Caco-2 (cell line): Measurements from ENCODE around the gene CPNE1. TPM values are rescaled to one million over a fixed set of nuclear protein-coding genes. Genes with fewer than 3 reads are reported as not detected.

Source experiments
- BruUV-seq: library from RNA; stranded (reverse); fragments of 400-500 nt; replicated peaks from 2 replicates; lab custom pipeline; 2021; lab: Mats Ljungman, UMichigan
- CTCF ChIA-PET: fragments of 300-600 bp; sonication (Branson Sonifier 250); formaldehyde crosslinking; loops from one replicate; lab custom pipeline; 2022; ENCODE audit warnings: antibody characterized with exemption; lab: Charles Lee
- POLR2A ChIA-PET: fragments of 300-600 bp; sonication (Branson Sonifier 250); formaldehyde crosslinking; loops from one replicate; lab custom pipeline; 2022; ENCODE audit warnings: antibody characterized with exemption; lab: Charles Lee
- DNase-seq, 2 experiments: peaks; one replicate each; pipeline versions ENCODE4 v3.0.0 to v3.0.0-alpha.2; 2020 to 2022
- H3K27me3 ChIP-seq: replicated peaks from 2 replicates; pipeline ENCODE4 v1.6.0; 2011; ENCODE audit warnings: low read length; ENCODE audit not compliant: control insufficient read depth, insufficient read depth
- H3K36me3 ChIP-seq: 2 replicates; pipeline ENCODE4 v1.5.1; 2011; ENCODE audit warnings: low read length; ENCODE audit not compliant: control insufficient read depth, insufficient read depth
- H3K4me1 ChIP-seq: fragments of 250-450 bp; sonication (Bioruptor Pico); 2 replicates; pipeline ENCODE4 v1.5.1; 2020; ENCODE audit warnings: mild to moderate bottlenecking
- H3K4me3 ChIP-seq: 2 replicates; pipeline ENCODE4 v1.5.1; 2011; ENCODE audit warnings: low read depth, mild to moderate bottlenecking, control low read depth, low read length
- H3K9me3 ChIP-seq: fragments of 250-450 bp; sonication (Bioruptor Pico); 2 replicates; pipeline ENCODE4 v1.5.1; 2020; ENCODE audit warnings: mild to moderate bottlenecking, moderate library complexity
- H3K27ac Mint-ChIP-seq: one replicate; pipeline ENCODE4 v1.8.0; 2022; ENCODE audit warnings: mixed read lengths; ENCODE audit not compliant: unreplicated experiment
- H3K27me3 Mint-ChIP-seq: one replicate; pipeline ENCODE4 v1.8.0; 2022; ENCODE audit warnings: mixed read lengths; ENCODE audit not compliant: insufficient read depth, unreplicated experiment
- H3K36me3 Mint-ChIP-seq: one replicate; pipeline ENCODE4 v1.8.0; 2022; ENCODE audit warnings: mild to moderate bottlenecking, mixed read lengths; ENCODE audit not compliant: insufficient read depth, unreplicated experiment
- H3K4me1 Mint-ChIP-seq: one replicate; pipeline ENCODE4 v1.8.0; 2022; ENCODE audit warnings: low read depth, mixed read lengths; ENCODE audit not compliant: unreplicated experiment
- H3K4me3 Mint-ChIP-seq: one replicate; pipeline ENCODE4 v1.8.0; 2022; ENCODE audit warnings: mild to moderate bottlenecking, moderate library complexity, mixed read lengths; ENCODE audit not compliant: unreplicated experiment
- H3K9me3 Mint-ChIP-seq: one replicate; pipeline ENCODE4 v1.8.0; 2022; ENCODE audit warnings: mixed read lengths; ENCODE audit not compliant: unreplicated experiment
- CTCF ChIP-seq, 2 experiments: fragments of 200-600 bp in 1 of 2; IDR thresholded peaks; 1 replicate in 1 of 2; 2 replicates in 1 of 2; pipeline versions ENCODE4 v1.5.1 to v1.8.0; 2011 to 2022; ENCODE audit warnings: antibody characterized with exemption in 1 of 2, control low read depth in 1 of 2, inconsistent platforms in 1 of 2, low read depth in 1 of 2, low read length in 1 of 2, mild to moderate bottlenecking in 1 of 2, moderate library complexity in 1 of 2; ENCODE audit not compliant: insufficient read depth in 1 of 2, severe bottlenecking in 1 of 2, unreplicated experiment in 1 of 2
- intact Hi-C: fragments of 100-400 bp; cut with micrococcal nuclease; formaldehyde crosslinking; loops from one replicate; pipeline ENCODE4 v1.10.0; 2022; ENCODE audit not compliant: unreplicated experiment
- total RNA-seq: library from RNA; stranded (reverse); gene quantifications from 2 replicates; pipeline ENCODE4 v1.2.3, GENCODE V29; 2022

The CPNE1 gene
- total RNA-seq, 1 experiment from 2014 or later, result 833 TPM

DNA sequence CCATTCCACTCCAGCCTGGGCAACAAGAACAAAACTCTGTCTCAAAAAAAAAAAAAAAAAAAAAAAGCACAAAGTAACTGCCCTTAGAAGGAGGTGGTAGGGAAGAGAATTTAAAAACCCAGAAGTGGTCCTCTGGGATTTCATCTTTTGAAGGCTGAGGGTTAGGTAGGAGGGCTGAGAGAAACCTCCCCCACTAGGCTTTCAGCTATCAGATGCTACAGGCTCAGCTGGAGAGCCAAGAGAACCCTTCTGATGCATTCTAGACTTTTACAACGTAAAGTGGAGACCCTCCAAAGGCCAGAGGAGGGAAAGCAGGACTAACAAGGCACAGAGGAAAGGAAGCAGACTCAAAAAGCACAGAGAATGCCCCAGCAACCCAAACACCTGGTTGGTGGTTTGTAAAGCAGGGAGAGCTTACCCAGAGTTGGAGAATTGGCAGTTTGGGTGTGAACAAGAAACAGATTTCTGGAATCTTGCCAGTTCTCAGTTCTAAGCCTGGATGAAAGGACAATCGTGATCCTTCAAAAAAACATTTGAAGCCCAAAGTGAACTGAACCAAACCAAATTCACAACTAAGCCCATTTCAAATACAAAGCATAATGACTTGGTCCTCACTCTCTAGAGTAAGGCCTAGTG is 72.2 kb downstream of the CPNE1 start:
- no peak for DNase-seq
- no peaks in the 10 kb centered on the region for H3K9me3 Mint-ChIP-seq
- H3K4me3 Mint-ChIP-seq, result no peak overlapping the region
- Histone ChIP-seq H3K4me1 (no peaks in the 10 kb centered on the region), H3K36me3 (no peaks in the 10 kb centered on the region), H3K4me3 (no peak overlapping the region), H3K9me3 (no peaks in the 10 kb centered on the region), H3K27me3 (no peaks in the 10 kb centered on the region)
- peaks cover 5% of the 10 kb centered on the region for H3K27me3 Mint-ChIP-seq
- BruUV-seq, result no TSS peak
- no peak for TF ChIP-seq CTCF (IDR thresholded peaks at IDR 0.05; ENCODE audit: insufficient read depth in 1 of 2, low read depth in 1 of 2, low read length in 1 of 2, severe bottlenecking in 1 of 2, unreplicated experiment in 1 of 2)
- no peaks in the 10 kb centered on the region for H3K36me3 Mint-ChIP-seq
- ChIA-PET POLR2A (no interaction called here), CTCF (interaction anchor here (0.6 to 1.1 kb wide), 6 partner anchors 11 to 107 kb away, joined by 3 to 8 read pairs (median 3); partner anchors contain the start of genes NFS1 and ROMO1)
- no peak overlapping the region for H3K27ac Mint-ChIP-seq
- no peaks in the 10 kb centered on the region for H3K4me1 Mint-ChIP-seq
- intact Hi-C loops, result no loop called here

DNA sequence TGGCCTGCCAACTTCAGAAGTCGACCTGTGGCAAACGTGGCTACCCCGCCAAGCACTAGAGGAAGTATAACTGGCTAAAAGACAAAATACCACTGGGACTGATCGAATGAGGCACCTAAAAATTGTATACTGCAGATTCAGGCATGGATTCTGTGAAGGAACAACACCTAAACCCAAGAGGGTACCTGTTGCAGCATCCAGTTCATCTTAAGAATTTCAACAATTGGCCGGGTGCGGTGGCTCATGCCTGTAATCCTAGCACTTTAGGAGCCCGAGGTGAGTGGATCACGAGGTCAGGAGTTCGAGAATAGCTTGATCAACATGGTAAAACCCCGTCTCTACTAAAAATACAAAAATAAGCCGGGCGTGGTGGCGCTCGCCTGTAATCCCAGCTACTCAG is 76.3 kb downstream of the CPNE1 start:
- Histone ChIP-seq H3K4me3 (no peak overlapping the region), H3K36me3 (no peaks in the 10 kb centered on the region), H3K9me3 (no peaks in the 10 kb centered on the region), H3K4me1 (no peaks in the 10 kb centered on the region), H3K27me3 (no peaks in the 10 kb centered on the region)
- H3K4me3 Mint-ChIP-seq, result no peak overlapping the region
- no peak for TF ChIP-seq CTCF (IDR thresholded peaks at IDR 0.05; ENCODE audit: insufficient read depth in 1 of 2, low read depth in 1 of 2, low read length in 1 of 2, severe bottlenecking in 1 of 2, unreplicated experiment in 1 of 2)
- BruUV-seq, result no TSS peak
- no peaks in the 10 kb centered on the region for H3K4me1 Mint-ChIP-seq
- no peaks in the 10 kb centered on the region for H3K9me3 Mint-ChIP-seq
- POLR2A ChIA-PET, result no interaction called here
- H3K27me3 Mint-ChIP-seq, result no peaks in the 10 kb centered on the region
- no peaks in the 10 kb centered on the region for H3K36me3 Mint-ChIP-seq
- H3K27ac Mint-ChIP-seq, result no peak overlapping the region
- intact Hi-C loops, result no loop called here
- no peak for DNase-seq
- CTCF ChIA-PET, result no interaction called here

- ChIA-PET CTCF (no interaction called here), POLR2A (no interaction called here)
- no peak overlapping the region for H3K4me3 Mint-ChIP-seq
- no TSS peak for BruUV-seq
- no peaks in the 10 kb centered on the region for H3K9me3 Mint-ChIP-seq
- H3K4me1 Mint-ChIP-seq, result no peaks in the 10 kb centered on the region
- TF ChIP-seq CTCF (IDR thresholded peaks at IDR 0.05; ENCODE audit: insufficient read depth in 1 of 2, low read depth in 1 of 2, low read length in 1 of 2, severe bottlenecking in 1 of 2, unreplicated experiment in 1 of 2), result no peak
- H3K36me3 ChIP-seq, result no peaks in the 10 kb centered on the region
- intact Hi-C loops, result no loop called here
- H3K27ac Mint-ChIP-seq, result no peak overlapping the region
- H3K4me3 ChIP-seq, result no peak overlapping the region
- H3K4me1 ChIP-seq, result no peaks in the 10 kb centered on the region
- H3K9me3 ChIP-seq, result no peaks in the 10 kb centered on the region
- H3K27me3 ChIP-seq, result no peaks in the 10 kb centered on the region
- H3K36me3 Mint-ChIP-seq, result no peaks in the 10 kb centered on the region
- H3K27me3 Mint-ChIP-seq, result no peaks in the 10 kb centered on the region
- no peak for DNase-seq
These were observed 77.3 kb downstream of the CPNE1 start for GRCh38 chr20:35587436-35587835.
